Choroid plexus epithelial cell (primary cell): Measurements from ENCODE around the gene NECTIN3.

Source experiments
- DNase-seq: peaks from one replicate; pipeline ENCODE4 v3.0.0-alpha.2; 2010; ENCODE audit warnings: low read depth
- H3K4me3 ChIP-seq: 2 replicates; pipeline ENCODE4 v1.5.1; 2011; ENCODE audit warnings: low read depth, mild to moderate bottlenecking, control low read depth, low read length, moderate library complexity
- TF ChIP-seq, protein P1 (sequence below): conservative IDR thresholded peaks from 2 replicates; pipeline ENCODE4 v1.5.1; 2011; ENCODE audit warnings: low read depth, mild to moderate bottlenecking, control low read depth, inconsistent platforms, low read length, moderate library complexity

Gene NECTIN3

DNA sequence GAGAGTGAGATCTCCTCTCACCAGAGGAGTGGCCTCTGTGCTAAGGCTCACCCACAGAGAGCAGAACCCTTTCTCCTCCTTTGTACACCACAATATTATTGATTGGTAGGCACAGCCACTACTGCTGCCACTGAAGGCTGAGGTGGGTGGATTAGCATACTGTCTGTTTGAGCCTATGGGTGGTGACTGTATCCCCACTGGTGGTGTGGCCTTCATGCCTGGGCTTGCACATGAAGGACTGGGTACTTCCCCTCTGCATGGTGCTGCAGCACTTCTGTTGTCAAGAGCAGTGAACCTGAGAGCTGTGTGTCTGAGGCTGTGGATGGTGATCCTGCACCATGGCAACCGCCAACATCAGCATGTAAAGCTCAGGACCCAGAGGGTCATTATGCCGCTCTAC, 35.7 kb upstream of the NECTIN3 start:
- DNase-seq: no peak
- TF ChIP-seq, protein P1, sequence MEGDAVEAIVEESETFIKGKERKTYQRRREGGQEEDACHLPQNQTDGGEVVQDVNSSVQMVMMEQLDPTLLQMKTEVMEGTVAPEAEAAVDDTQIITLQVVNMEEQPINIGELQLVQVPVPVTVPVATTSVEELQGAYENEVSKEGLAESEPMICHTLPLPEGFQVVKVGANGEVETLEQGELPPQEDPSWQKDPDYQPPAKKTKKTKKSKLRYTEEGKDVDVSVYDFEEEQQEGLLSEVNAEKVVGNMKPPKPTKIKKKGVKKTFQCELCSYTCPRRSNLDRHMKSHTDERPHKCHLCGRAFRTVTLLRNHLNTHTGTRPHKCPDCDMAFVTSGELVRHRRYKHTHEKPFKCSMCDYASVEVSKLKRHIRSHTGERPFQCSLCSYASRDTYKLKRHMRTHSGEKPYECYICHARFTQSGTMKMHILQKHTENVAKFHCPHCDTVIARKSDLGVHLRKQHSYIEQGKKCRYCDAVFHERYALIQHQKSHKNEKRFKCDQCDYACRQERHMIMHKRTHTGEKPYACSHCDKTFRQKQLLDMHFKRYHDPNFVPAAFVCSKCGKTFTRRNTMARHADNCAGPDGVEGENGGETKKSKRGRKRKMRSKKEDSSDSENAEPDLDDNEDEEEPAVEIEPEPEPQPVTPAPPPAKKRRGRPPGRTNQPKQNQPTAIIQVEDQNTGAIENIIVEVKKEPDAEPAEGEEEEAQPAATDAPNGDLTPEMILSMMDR: no peak
- H3K4me3 ChIP-seq: no peak overlapping the region

DNA sequence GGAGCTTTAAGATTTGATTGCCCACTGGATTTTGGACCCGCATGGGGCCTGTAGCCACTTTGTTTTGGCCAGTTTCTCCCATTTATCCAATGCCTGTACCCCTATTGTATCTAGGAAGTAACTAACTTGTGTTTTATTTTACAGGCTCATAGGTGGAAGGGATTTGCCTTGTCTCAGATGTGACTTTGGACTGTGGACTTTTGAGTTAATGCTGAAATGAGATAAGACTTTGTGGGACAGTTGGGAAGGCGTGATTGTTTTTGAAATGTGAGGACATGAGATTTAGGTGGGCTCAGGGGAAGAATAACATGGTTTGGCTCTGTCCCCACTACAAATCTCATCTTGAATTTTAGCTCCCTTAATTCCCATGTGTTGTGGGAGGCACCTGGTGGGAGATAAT, 30.7 kb upstream of the NECTIN3 start:
- no peak overlapping the region for H3K4me3 ChIP-seq
- TF ChIP-seq, protein P1: no peak
- DNase-seq: no peak

DNA sequence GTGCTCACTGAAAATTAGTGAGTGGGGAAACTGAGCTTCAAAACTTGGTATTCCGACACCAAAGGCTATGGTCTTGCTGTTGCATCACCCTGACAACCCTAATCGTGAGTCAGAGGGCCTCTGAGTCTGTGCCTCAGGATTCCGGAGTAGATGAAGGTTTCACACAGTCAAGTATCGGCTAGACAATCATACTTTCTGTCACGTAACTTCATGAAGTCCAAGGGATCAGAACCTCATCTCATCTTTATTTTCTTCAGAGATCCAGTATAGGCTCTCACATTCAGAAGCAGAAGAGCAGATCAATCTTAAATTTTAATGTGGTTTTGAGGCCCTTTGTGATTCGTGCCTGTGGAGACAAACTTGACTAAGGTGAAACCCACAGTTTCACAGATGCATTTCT, 26.1 kb upstream of the NECTIN3 start:
- no peak overlapping the region for H3K4me3 ChIP-seq
- peak; percentile 42 for DNase-seq
- TF ChIP-seq, protein P1: no peak

DNA sequence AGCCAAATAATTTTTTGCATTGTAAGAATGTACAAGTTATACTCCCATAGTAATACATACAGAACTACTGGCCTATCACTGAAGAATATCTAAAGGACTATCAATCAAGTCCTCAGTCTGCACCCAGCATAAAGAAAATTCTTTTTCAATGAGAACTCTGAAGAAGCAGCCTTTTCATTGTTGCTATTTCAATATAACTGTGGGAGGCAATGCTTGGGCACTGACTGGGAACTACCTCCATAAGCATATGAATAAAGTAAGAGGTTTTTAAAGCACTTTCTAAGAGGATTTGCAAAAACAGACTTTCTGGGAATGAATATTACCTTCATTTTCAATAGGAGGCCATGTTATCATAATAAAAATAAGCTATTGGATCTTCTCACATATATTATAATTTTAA, 24.6 kb upstream of the NECTIN3 start:
- no peak for DNase-seq
- TF ChIP-seq, protein P1: no peak
- no peak overlapping the region for H3K4me3 ChIP-seq

DNA sequence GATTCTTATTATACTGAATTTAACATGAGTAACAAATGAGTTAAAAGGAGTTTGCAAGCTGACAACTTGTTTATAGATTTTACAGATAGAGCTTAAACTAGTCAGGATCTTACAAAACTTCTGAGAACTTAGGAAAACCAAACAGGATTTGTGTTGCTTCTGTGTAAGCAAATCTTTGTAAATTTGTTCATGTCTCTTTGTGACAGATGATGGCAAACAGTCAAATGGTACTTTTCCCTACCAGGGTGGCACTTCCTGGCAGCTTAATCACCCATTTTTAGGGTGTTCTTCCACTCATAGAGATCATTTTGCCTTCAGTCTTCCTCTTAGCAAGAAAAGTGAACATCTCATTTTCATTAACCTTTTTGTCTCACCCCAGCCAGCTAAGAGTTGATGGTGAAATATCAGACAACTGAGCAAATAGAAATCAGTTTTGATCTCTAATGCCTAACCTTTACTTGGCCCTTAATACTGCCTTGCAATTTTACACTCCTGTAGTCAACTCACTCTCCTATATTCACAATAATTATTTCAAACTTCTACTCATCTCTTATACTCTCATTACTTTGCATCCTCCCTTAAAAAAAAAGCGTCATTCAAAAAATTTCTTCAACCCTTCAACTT, 23.7 kb upstream of the NECTIN3 start:
- H3K4me3 ChIP-seq: no peak overlapping the region
- no peak for DNase-seq
- TF ChIP-seq, protein P1: no peak

DNA sequence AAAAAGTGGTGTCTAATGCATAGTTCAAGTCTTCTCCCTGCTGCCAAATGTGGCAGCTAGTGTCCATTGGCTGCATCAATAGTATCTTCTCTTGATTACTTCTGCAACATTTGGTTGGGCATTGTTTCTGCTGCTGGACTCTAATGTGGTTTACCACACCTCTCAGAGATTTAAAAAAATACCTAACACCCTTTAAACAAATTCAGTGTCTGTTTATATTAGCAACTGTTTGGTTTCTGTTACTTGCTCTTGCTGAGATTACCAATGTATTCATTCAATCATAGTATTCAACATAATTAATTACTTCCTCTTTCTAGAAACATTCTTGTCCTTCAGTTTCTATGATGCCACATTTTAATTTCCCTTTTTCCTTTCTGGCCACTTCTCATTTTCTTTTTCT, 20.3 kb upstream of the NECTIN3 start:
- H3K4me3 ChIP-seq: no peak overlapping the region
- TF ChIP-seq, protein P1: no peak
- DNase-seq: no peak

DNA sequence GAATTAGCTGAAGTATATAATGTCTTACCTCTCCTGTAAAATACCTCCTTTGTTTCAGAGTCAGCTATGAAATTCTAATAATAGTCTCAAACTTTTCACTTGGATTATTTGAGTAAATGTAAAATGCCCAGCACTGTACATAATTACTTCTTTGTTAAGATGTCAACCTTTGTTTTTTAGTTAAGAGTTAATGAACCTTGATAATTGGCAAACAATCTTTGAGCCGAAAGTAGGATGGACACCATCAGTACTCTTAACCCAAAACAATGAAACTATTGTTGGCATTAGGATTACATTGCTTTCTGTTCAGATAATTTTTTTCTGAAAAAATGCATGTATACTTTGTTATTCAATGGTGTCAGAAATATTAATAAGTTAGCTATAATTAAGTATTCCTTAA, 3.0 kb upstream of the NECTIN3 start:
- TF ChIP-seq, protein P1: no peak
- DNase-seq: no peak
- H3K4me3 ChIP-seq: no peak overlapping the region
